Pons (tissue), 1 donor: ENCODE measurements around the gene RXRB.
"Not testable (repeated sequence)": the region's sequence is repeated elsewhere in the genome, so short reads cannot be mapped to it uniquely, and the experiment has no call there.

Source experiments
- DNase-seq: peaks from one replicate; pipeline ENCODE4 v3.0.0-alpha.2; 2016; ENCODE audit warnings: low spot score

RXRB gene

GRCh38 chr6:33200219-33201146 lies at the start of gene RXRB, which contains the start of gene SLC39A7:
Gene RXRB, minus strand, starts transcription at chr6:33200665. Its CDS starts 189 bp downstream, at chr6:33200476.
Gene SLC39A7, plus strand, starts transcription at chr6:33200867. Its CDS starts 379 bp downstream, at chr6:33201246.
- peak; percentile 99 for DNase-seq

DNA sequence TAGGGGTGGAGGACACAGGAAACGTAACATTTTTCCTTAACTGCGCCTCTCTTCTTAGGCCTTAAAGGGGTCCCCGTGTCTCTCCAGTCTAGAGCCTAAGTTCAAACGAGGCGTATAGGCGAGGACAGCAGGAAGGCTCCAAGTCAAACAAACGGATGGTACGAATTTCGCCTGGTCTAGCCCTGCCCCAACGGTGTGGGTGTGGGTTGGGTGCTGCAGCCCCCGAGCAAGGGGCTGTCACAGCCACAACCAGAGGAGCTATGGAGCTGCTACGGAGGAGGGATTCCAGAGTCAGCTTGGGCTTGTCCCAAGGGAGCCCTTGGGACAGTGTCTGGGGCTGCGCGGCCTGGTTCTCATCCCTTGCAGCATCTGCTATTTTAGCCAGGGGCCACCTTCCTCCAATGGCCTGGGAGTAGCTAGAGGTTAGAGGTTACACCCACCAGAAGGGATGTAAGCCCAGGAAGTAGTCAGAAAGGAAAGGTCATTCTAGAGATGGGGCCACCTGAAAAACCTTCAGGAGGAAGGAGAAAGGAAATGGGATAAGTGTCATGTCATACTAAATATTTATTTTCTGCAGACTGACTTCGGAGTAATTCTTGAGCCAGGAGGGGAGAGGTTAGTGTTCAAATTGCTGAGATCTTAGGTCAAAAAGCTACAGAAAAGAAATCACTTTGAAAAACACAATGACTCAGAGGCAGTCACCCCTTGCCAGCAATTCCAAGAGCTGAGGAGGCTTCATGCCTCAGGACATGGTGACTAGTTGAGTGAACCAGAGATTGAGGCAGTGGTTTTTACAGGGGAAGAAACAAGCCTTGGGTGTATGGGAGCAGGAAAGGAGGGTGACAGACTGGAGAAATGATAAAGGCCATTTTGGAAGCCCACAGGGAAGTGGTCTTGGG lies 49.5 kb upstream of the RXRB start:
- DNase-seq = no peak

DNA sequence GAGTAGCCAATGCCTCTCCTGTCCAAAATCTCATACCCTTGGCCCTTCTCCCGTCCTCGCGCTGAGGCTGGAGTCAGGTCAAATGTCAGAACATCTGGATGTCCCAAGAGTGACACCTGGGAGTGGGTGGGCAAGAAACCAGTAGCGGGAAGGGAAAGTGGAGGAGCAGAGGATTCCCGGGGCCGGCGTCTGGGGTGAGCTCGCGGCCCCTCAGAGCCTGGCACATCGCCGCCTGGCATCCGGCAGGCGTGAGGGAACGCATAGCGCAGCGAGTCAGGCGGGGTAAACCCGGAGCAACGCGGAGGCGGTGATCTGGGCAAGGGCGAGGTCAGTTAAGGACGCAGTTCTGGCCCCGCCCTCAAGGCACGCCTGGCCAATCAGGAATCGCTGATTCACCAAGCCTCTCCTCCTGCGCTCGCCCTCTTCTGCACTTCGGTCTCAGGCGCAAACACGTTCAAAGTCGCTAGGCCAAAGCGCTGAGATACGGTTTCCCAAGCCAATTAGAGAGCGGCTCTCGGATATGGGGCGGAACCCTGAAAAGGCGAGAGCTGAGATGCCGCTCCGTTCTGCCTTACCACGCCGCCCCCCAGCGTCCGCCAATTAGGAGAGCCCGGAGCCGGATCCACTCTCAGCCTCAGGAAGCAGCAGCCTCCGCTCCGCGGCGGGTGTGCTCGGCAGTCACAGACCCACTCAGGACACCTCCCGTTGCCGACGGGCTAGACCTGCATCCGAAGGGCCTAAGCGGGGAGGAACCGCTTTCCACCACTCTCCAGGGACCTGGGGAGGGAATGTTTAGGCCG lies 48.7 kb upstream of the RXRB start:
- peak; percentile 99 for DNase-seq

GRCh38 chr6:33248643-33248931 lies 48.1 kb upstream of the RXRB start:
- no peak for DNase-seq

- DNase-seq = peak; percentile 87
Observed at GRCh38 chr6:33247977-33248642, 47.6 kb upstream of the RXRB start.

DNA sequence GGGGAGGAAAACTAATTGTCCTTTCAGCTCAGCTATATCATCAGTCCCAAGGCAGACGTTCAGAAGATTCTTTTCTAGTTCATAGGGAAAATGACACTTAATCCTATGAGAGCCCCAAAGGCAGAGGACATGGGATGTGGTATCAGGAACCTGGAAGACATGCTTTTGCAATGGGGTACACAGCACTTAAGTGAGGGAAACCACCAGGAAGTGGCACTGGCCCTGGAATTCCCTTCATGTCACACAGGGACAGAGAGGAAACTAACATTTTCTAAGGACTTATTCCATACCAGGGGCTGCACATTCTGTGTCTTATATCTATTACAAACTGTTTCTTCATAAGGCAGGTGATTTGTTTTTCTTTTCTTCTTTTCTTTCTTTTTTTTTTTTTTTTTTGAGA lies 43.0 kb upstream of the RXRB start:
- DNase-seq = no peak

- DNase-seq = no peak
Observed at GRCh38 chr6:33241968-33242367, 41.5 kb upstream of the RXRB start.

DNA sequence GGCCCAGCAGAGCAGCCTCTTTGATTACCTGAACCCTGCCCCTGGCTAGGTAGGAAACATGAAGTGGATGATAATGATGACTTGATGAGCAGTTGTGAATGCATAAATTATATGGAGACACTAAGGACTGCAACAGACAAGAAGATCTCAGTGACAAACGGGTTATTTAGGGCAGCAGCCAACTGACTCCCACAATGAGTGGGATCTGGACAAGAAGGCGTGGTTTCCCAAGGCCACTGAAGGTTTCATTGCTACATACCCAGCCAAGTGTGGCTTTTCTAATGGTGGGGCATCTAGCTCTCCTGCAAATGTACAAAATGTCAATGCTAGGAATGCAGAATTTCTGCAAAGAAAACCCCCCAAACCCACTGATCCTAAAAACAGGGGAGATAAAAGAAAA lies 37.3 kb upstream of the RXRB start:
- no peak for DNase-seq

DNA sequence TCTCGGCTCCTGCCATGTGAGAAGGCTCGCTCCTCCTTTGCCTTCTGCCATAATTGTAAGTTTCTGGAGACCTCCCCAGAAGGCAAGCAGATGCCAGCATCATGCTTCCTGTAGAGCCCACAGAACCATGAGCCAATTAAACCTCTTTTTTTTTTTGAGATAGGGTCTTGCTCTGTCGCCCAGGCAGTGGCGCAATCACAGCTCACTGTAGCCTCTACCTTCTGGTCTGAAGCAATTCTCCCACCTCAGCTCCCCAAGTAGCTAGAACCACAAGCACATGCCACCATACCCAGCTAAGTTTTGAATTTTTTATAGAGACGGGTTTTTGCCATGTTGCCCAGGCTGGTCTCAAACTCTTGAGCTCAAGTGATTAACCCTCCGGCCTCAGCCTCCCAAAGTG lies 36.4 kb upstream of the RXRB start:
- no peak for DNase-seq

DNA sequence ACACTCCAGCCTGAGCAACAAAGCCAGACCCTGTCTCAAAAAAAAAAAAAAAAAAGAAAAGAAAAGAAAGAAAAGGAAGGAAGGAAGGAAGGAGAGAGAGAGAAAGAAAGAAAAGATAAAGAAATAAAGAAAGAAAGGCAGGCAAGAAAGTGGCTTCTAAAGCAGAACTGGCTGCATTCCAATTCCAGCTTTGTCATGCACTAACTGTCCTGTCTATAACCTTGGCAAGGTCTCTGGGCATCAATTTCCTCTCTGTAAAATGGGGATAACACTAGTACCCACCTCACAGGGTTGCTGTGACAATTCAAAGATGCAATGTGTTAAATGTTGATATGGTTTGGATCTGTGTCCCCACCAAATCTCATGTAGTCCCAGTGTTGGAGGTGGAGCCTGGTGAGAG lies 35.9 kb upstream of the RXRB start:
- no peak for DNase-seq

DNA sequence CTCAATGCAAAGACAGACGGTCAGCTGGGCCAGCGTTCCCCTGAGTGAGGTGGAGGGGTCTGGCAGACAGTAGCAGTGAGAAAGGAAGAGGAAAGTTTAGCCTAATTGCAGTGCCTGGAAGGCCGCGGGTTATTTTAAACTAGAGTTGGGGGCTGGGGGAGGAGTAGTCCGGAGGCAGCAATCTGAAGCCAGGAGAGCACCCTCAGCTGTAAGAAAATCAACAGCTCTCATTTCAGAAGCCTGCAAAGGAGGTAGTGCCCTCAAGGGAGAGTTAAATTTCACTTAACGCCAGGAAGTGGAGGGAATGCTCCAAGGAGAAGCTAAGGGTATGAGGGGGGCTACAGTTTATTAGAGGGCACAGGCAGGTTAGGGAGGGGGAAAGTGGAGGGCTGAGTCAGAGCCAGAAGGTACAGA lies 34.8 kb upstream of the RXRB start:
- no peak for DNase-seq

- DNase-seq = not testable (repeated sequence)
Observed at GRCh38 chr6:33226503-33227120, 26.1 kb upstream of the RXRB start.

- no peak for DNase-seq
Observed at GRCh38 chr6:33217681-33218080, 17.2 kb upstream of the RXRB start.

DNA sequence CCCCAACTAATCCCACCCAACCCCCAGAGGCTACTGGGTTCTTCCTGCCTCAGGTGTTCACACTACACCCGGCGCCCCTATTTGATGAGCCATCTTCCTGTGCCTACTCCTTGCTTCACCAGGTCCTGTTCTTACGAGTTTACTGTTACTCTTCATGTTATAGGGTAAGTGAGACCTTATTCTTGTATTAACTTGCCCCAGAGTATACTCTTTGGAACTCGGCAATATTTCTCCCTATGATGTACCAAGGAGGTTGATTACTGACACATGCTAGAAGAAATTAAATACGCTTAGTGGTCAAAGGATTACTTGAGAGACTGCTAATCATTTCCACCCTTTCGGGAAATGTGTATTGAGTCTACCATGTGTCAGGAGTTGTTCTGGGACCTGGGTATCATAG lies 16.8 kb upstream of the RXRB start:
- no peak for DNase-seq

DNA sequence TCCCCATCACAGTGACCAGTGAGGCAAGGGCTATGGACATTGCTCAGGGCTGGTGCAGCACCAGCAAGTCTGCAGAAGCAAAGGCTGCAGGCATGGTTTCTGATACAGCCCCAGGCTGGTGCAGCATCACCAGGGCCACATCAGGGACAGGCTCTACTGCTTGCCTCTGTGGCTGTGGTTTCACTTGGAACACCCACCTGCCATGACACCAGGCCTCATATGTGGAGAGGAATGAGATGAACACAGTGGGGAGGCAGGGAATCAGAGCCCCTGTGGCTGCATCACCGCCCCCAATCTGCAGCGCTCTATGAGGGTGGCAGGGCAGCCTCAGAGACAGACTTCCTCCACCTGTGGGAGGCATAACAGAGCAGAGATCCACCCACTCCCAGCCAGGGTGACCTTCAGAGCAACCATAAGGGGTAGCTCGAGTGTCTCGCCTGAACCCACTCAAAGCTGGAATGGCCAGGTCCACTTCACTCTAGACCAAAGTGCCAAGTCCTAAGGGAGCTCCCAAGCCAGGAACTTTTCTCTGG lies 15.7 kb upstream of the RXRB start:
- no peak for DNase-seq

DNA sequence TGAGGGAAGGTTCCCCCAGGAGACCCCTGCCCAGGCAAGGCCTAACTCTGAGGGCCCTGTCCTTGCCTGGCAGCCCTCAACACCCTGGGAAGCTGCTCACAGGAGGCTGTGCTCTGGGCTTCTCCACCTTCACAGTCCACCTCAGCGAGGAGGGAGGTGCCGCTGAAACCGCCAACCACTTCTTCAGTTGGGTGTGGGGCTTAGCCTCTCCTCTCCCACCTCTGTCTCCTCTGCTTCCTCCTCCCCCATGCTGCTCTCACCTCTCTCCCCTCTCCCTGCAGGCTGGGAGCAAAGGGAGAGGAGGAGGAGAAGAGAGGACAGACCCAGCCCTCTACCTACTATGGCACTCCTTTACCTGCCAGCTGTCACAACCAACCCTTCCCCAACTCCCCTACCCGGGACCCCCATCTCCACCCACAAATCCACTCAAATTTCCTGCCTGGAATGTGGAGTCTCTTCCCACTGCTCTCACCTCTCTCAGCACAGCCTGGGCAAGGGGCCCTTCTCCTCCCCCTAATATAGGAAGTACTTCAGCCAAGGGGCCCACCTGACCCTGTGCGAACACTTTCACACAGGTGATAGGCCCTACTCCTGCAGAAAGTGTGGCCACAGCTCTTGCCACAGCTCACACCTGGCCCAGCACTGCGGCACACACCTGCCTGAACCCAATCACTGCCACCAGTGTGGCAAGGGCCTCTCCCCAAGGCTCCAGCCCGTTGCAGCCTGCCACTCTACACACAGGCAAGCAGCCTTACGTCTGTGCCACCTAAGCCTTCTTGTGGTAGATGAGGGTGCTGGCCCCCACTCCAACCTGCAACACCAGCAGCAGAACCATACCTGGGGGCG lies 15.0 kb upstream of the RXRB start:
- DNase-seq = no peak

- DNase-seq = no peak
Observed at GRCh38 chr6:33213989-33214335, 13.5 kb upstream of the RXRB start.

- DNase-seq = no peak
Observed at GRCh38 chr6:33213166-33213988, 12.9 kb upstream of the RXRB start.

DNA sequence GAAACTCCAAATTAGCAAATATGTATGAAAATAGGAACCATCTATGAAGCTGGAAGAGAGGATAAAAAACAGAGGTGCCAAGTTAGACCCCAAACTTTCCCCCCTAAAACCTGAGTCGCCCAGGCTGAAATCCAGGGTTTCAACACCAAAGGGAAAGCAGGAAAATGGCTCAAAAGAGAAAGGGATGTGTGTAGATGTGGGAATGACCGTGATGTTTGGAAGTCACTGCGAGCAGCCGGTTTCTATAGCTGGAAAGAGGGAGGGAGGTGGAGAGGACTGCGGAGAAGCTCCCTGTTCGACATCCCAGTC lies 12.3 kb upstream of the RXRB start:
- DNase-seq = no peak
